HFFc6 (cell line): Measurements from ENCODE around the gene ACER3. TPM values are rescaled to one million over a fixed set of nuclear protein-coding genes. Genes with fewer than 3 reads are reported as not detected.

Source experiments
- DNase-seq: peaks from one replicate; pipeline ENCODE4 v3.0.0-alpha.2; 2018
- H3K27ac Mint-ChIP-seq: 2 replicates; pipeline ENCODE4 v1.8.0; 2020; ENCODE audit warnings: mild to moderate bottlenecking, mixed read lengths
- H3K27me3 Mint-ChIP-seq: 2 replicates; pipeline ENCODE4 v1.8.0; 2021; ENCODE audit warnings: mild to moderate bottlenecking, moderate library complexity, mixed read lengths; ENCODE audit not compliant: insufficient read depth
- H3K36me3 Mint-ChIP-seq: 2 replicates; pipeline ENCODE4 v1.8.0; 2021; ENCODE audit warnings: low read depth, mixed read lengths
- H3K4me1 Mint-ChIP-seq: 2 replicates; pipeline ENCODE4 v1.8.0; 2020; ENCODE audit warnings: low read depth, mixed read lengths
- H3K4me3 Mint-ChIP-seq: 2 replicates; pipeline ENCODE4 v1.8.0; 2020; ENCODE audit warnings: mild to moderate bottlenecking, moderate library complexity, mixed read lengths
- H3K9me3 Mint-ChIP-seq: 2 replicates; pipeline ENCODE4 v1.8.0; 2020; ENCODE audit warnings: mild to moderate bottlenecking, mixed read lengths
- total RNA-seq, 6 experiments: library from RNA; stranded (reverse); fragmentation: NEBNext Ultra II Directional; extraction: Animal tissue kit (Norgen Biotek cat#: 25700); gene quantifications; 2 replicates in 1 of 6; 3 replicates in 5 of 6; pipeline ENCODE4 v1.2.3, GENCODE V29; 2021
- TF ChIP-seq, protein P1 (sequence below): fragments of 200-600 bp; sonication (generic); IDR thresholded peaks from 2 replicates; pipeline ENCODE4 v1.5.0; 2021; ENCODE audit warnings: antibody characterized with exemption, mild to moderate bottlenecking

The ACER3 gene
- total RNA-seq, 6 experiments from 2014 or later = 13.9 to 18.2 (median 15.3) TPM

DNA sequence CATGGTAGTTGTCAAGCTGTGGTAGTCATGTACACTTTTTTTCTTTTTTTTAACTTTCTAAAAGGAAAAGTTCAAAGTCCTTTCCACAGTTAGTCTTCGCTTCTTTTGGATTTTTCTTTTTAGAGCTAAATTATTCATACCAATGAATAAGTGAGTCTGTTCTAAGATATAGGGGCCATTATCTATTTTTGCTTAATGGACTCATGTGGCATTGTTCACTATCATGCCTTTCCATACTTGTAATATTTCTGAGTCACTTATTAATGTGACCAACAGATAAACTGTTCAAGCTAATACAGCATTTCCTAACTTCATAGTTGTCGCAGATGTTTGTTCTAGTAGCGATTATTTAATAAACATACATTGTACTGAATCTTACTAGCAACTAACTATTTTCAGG is 165.5 kb downstream of the ACER3 start:
- Mint-ChIP-seq H3K36me3 (no peaks in the 10 kb centered on the region), H3K4me3 (no peak overlapping the region), H3K4me1 (peaks cover under 1% of the 10 kb centered on the region; the same call in 1 of the 2 replicates), H3K9me3 (no peaks in the 10 kb centered on the region), H3K27ac (no peak overlapping the region), H3K27me3 (peaks cover 12% of the 10 kb centered on the region)
- DNase-seq = no peak
- TF ChIP-seq, protein P1, sequence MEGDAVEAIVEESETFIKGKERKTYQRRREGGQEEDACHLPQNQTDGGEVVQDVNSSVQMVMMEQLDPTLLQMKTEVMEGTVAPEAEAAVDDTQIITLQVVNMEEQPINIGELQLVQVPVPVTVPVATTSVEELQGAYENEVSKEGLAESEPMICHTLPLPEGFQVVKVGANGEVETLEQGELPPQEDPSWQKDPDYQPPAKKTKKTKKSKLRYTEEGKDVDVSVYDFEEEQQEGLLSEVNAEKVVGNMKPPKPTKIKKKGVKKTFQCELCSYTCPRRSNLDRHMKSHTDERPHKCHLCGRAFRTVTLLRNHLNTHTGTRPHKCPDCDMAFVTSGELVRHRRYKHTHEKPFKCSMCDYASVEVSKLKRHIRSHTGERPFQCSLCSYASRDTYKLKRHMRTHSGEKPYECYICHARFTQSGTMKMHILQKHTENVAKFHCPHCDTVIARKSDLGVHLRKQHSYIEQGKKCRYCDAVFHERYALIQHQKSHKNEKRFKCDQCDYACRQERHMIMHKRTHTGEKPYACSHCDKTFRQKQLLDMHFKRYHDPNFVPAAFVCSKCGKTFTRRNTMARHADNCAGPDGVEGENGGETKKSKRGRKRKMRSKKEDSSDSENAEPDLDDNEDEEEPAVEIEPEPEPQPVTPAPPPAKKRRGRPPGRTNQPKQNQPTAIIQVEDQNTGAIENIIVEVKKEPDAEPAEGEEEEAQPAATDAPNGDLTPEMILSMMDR = no peak

DNA sequence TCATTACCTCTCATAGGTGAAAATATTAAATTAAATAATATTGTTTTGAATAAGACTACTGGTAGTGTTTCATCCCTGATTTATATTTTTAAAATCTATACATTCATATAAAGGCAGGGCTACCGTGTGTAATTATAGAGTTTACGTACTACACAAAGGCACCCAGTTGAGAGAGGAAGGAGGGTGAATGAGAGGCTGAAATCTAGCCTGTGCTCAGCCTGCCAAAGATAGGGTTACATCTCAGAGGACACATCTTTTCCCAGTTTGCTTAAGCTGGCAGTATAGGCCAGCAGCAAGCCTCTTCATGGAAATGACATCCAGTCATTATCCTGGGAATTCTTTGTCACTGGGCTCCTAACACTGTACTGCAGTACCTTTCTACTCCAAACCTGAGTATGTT is 166.0 kb downstream of the ACER3 start:
- no peaks in the 10 kb centered on the region; the same call in 1 of the 2 replicates for H3K4me1 Mint-ChIP-seq
- H3K9me3 Mint-ChIP-seq = no peaks in the 10 kb centered on the region
- TF ChIP-seq, protein P1 = no peak
- H3K27ac Mint-ChIP-seq = no peak overlapping the region
- H3K27me3 Mint-ChIP-seq = peaks cover 13% of the 10 kb centered on the region
- no peak overlapping the region for H3K4me3 Mint-ChIP-seq
- no peak for DNase-seq
- no peaks in the 10 kb centered on the region for H3K36me3 Mint-ChIP-seq

- TF ChIP-seq, protein P1 = no peak
- DNase-seq = no peak
- Mint-ChIP-seq H3K4me3 (no peak overlapping the region), H3K4me1 (no peaks in the 10 kb centered on the region; the same call in 1 of the 2 replicates), H3K27me3 (peaks cover 13% of the 10 kb centered on the region), H3K27ac (no peak overlapping the region), H3K9me3 (no peaks in the 10 kb centered on the region), H3K36me3 (no peaks in the 10 kb centered on the region)
These were observed 166.6 kb downstream of the ACER3 start for GRCh38 chr11:77027275-77027674.

DNA sequence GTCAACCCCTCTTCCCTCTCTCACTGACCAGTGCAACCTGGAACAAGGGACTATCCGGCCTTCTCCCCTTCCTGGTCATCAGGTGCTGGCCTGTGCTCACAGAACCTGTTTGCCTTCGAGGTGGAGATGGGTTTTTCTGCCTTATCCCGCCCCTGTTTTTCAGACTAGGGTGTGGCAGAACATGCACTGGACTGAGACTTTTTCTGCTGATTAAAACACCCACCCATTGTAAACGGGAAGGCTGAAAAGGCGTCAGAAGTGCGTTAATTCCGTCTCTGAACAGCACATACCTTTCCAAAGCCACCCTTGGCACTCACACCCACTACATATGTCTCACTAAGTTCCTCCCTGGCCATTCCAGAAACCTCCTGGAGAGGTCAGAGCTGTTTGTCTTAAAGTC is 169.1 kb downstream of the ACER3 start:
- Mint-ChIP-seq H3K4me1 (no peaks in the 10 kb centered on the region; the same call in 1 of the 2 replicates), H3K4me3 (no peak overlapping the region), H3K9me3 (no peaks in the 10 kb centered on the region), H3K27me3 (peaks cover 13% of the 10 kb centered on the region), H3K36me3 (no peaks in the 10 kb centered on the region), H3K27ac (no peak overlapping the region)
- no peak for DNase-seq
- TF ChIP-seq, protein P1 = no peak

DNA sequence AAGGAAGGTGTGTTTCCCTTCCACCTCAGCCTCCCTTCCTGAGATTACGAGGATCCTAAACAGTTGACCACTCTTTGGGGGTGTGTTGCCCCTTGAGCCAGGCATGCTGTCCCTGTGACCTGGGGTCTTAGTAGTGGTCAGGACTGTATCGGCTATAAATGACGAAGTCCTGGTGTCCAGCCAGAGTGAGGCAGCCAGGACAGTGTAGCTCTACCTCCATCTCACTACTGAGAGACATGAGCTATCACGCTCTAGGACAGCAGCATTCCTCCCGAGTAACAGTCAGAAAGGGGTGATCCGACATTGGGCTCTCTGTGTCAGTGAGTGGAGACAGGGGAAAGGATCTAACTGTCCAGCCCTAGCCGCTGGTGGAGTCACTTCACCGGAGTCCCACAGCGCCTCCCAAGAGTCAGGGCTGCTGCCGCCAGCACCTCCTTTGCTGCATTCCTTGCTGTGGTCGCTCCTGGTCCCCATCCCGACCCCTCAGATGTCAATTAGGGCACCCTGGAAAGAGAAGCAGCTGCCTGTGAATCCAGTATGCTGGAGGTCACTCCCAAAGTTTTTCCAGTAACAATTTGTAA is 170.2 kb downstream of the ACER3 start:
- Mint-ChIP-seq H3K4me1 (no peaks in the 10 kb centered on the region; the same call in 1 of the 2 replicates), H3K27me3 (peaks cover 15% of the 10 kb centered on the region), H3K4me3 (no peak overlapping the region), H3K27ac (no peak overlapping the region), H3K9me3 (no peaks in the 10 kb centered on the region), H3K36me3 (no peaks in the 10 kb centered on the region)
- TF ChIP-seq, protein P1 = no peak
- DNase-seq = no peak

GRCh38 chr11:77031599-77031998 is 170.9 kb downstream of the ACER3 start:
- H3K4me1 Mint-ChIP-seq = no peaks in the 10 kb centered on the region
- TF ChIP-seq, protein P1 = no peak
- H3K4me3 Mint-ChIP-seq = no peak overlapping the region
- DNase-seq = no peak
- H3K27ac Mint-ChIP-seq = no peak overlapping the region
- peaks cover 15% of the 10 kb centered on the region for H3K27me3 Mint-ChIP-seq
- no peaks in the 10 kb centered on the region for H3K9me3 Mint-ChIP-seq
- H3K36me3 Mint-ChIP-seq = no peaks in the 10 kb centered on the region
